WTC11 (cell line): Measurements from ENCODE around the gene NOL9.

Experiments
- ESRRA ChIP-seq: sonication (generic); formaldehyde crosslinking; IDR thresholded peaks from 2 replicates; pipeline ENCODE4 v1.8.1; 2022; ENCODE audit warnings: mild to moderate bottlenecking, missing genetic modification reagents, borderline replicate concordance
- FOXP4 ChIP-seq: sonication (generic); formaldehyde crosslinking; IDR thresholded peaks from 2 replicates; pipeline ENCODE4 v1.8.0; 2022; ENCODE audit warnings: mild to moderate bottlenecking, missing genetic modification reagents
- MAX ChIP-seq: sonication (generic); formaldehyde crosslinking; IDR thresholded peaks from 2 replicates; pipeline ENCODE4 v1.8.0; 2022; ENCODE audit warnings: mild to moderate bottlenecking, missing genetic modification reagents
- ZSCAN18 ChIP-seq: fragments of 250-450 bp; sonication (Bioruptor Pico); IDR thresholded peaks from 2 replicates; pipeline ENCODE4 v2.1.2; 2022; ENCODE audit warnings: mild to moderate bottlenecking, moderate library complexity
- TF ChIP-seq, protein P1 (sequence below): fragments of 200-600 bp; IDR thresholded peaks from 2 replicates; pipeline ENCODE4 v1.8.0; 2022; ENCODE audit warnings: antibody characterized with exemption

- TF ChIP-seq MAX (CRISPR knock-in tag), result no peak
- TF ChIP-seq, protein P1, sequence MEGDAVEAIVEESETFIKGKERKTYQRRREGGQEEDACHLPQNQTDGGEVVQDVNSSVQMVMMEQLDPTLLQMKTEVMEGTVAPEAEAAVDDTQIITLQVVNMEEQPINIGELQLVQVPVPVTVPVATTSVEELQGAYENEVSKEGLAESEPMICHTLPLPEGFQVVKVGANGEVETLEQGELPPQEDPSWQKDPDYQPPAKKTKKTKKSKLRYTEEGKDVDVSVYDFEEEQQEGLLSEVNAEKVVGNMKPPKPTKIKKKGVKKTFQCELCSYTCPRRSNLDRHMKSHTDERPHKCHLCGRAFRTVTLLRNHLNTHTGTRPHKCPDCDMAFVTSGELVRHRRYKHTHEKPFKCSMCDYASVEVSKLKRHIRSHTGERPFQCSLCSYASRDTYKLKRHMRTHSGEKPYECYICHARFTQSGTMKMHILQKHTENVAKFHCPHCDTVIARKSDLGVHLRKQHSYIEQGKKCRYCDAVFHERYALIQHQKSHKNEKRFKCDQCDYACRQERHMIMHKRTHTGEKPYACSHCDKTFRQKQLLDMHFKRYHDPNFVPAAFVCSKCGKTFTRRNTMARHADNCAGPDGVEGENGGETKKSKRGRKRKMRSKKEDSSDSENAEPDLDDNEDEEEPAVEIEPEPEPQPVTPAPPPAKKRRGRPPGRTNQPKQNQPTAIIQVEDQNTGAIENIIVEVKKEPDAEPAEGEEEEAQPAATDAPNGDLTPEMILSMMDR, result no peak
- no peak for TF ChIP-seq ESRRA (CRISPR knock-in tag)
- TF ChIP-seq FOXP4 (CRISPR knock-in tag), result no peak
- no peak for TF ChIP-seq ZSCAN18 (CRISPR knock-in tag)
Measured at GRCh38 chr1:6578624-6579373, 24.5 kb upstream of the NOL9 start.
